Diencephalon (tissue), 1 donor: ENCODE results near the gene ISX. TPM values are rescaled to one million over a fixed set of nuclear protein-coding genes. Genes with fewer than 3 reads are reported as not detected.

Source experiments
- total RNA-seq: library from RNA; depleted of rRNA; stranded (reverse); fragments of >200 nt; gene quantifications from one replicate; pipeline ENCODE4 v1.2.3, GENCODE V29; 2014

Gene ISX
- not detected for total RNA-seq

GRCh38 chr22:35065796-35066218 lies at the start of gene ISX:
Gene ISX (plus strand): TSS chr22:35066158. CDS start chr22:35067088, 930 bp downstream.

Other genes starting within 250 kb of the ISX start
- 28.4 TPM for gene HMGXB4, start 191.3 kb downstream of the ISX start, total RNA-seq
- 12.2 TPM for gene TOM1, start 233.7 kb downstream of the ISX start, total RNA-seq